Hypothalamus (tissue), 51 donors: ENCODE results near the gene ZNF518A.
"Not testable (repeated sequence)": the region's sequence is repeated elsewhere in the genome, so short reads cannot be mapped to it uniquely, and the experiment has no call there.

Experiments
- DNase-seq, 51 donors: peaks; one replicate each; lab custom pipeline; 2025; lab: John Stamatoyannopoulos, UW

ZNF518A gene

GRCh38 chr10:96130326-96130995 is 364 bp downstream of the ZNF518A start:
- peak in 28 of 51 donors; percentile 17 to 87 (median 65) for DNase-seq

DNA sequence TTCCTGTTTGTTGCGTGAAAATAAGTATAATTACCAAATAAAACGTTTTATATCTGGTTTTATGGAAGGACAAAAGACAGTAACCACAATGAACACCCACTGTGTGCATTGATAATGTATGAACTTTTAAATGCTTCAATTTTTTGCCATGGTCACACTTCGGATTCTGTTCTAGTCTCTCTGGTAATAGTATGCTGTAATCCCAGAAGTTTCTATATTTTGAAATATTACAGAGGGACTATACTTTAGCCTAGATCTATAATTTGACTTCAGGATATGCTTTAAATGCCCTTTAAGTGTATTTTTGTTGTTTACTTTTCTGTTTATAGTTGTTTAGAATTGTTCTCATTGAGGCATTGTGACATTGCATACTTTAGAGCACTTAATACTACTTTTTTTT is 1.5 kb downstream of the ZNF518A start:
- DNase-seq, result no peak

GRCh38 chr10:96133135-96133534 is 3.0 kb downstream of the ZNF518A start:
- DNase-seq, result no peak

DNA sequence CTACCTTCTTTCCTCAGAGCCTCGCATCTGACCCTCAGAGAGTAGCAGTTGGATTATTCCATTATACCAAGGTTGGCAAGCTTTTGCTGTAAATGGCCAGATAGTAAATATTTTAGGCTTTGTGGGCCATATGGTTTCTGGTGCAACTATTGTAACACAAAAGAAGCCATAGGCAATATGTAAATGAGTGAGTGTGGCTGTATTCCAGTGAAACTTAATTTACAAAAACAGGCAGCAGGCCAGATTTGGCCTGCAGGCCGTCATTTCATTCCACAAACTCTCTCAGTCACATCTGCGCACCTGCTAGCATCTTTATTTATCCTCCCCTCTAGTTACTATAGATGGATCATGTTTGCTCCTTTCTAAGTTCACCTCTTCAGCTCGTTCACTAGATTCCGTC is 6.7 kb downstream of the ZNF518A start:
- DNase-seq, result no peak

GRCh38 chr10:96137567-96137966 is 7.5 kb downstream of the ZNF518A start:
- DNase-seq, result no peak

DNA sequence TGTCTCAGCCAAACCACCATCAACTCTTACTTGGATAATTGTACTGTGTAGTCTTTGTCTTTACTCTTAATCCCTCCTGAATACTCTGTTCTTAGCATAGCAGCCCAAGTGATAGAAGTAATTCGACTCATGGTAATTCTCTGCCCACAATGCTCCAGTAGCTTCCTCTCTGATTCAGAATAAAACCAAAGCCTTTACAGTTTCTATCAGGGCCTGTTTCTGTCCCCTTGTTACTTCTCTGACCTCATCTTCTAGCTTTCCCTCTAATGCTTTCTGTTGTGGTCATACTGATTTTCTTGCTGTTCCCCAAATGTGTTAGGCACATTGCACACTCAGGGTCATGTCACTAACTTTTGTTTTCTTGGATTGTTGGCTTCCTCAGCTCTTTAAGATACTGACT is 8.0 kb downstream of the ZNF518A start:
- DNase-seq, result no peak

GRCh38 chr10:96152437-96152836 is 22.3 kb downstream of the ZNF518A start:
- DNase-seq, result no peak

- DNase-seq, result no peak
These were observed 23.0 kb downstream of the ZNF518A start for GRCh38 chr10:96153070-96153469.

DNA sequence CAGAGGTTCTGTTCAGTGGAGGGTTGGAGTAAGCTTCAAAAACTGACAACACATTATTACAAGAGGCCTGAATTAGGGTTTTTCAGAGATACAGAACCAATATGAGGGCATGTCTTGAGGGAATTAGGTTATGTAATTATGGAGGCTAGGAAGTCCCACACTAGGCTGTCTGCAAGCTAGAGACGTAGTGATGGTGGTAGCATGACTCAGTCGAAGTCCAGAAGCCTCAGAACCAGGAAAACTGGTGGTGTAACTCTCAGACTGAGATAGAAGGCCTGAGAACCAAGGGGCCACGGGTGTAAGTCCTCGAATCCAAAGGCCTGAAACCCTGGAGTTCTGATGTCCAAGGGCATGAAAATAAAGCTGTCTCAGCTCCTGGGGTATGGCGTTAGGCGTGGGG is 35.6 kb downstream of the ZNF518A start:
- DNase-seq, result no peak

DNA sequence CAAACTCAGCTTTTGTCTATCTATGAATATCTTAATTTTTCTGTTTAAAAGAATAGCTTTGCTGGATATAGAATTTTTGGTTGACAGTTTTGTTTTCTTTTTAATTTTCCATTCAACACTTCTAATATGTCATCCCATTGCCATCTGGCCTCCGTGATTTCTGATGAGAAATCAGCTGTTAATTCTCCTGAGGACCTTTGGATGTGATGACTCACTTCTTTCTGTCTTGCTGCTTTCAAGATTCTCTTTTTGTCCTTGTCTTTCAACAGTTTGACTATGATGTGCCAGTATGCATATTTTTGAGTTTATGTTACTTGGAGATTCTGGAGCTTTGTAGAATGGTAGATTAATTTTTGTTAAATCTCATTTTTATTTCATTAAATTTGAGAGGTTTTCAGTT is 38.4 kb downstream of the ZNF518A start:
- no peak for DNase-seq

DNA sequence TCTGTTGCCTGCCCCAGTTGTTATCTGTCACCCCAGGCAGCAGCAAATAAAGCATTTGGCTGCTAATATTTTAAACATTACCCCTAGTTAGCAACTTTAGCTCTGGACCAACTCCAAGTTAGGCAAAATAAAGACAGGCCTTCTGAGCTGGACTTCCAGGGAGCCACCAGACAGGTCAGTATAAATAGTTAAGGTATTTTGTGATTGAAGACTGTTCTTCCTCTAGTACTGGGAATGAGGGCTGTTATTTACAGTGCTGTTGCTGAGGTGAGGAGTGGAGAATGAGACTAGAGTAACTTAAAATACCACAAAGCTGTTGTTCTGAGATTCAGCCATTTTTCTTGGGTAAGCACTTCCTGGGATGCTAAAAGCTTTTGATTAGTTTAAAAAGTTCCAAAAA is 40.1 kb downstream of the ZNF518A start:
- DNase-seq, result no peak

DNA sequence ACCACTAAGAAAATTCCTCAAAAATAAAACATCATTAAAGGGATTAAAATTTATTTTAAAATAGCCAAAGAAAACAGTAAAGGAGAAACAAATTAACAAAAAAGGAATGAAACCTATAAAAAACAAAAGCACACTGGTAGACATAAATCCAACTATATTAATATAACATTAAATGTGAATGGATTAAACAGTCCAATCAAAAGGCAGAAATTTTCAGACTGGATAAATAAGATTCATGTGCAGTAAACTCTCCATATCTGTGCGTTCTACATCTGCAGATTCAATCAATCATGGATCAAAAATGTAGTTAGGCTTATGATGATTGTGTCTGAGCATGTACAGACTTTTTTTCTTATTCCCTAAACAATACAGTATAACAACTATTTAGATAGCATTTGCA is 42.6 kb downstream of the ZNF518A start:
- DNase-seq, result no peak

DNA sequence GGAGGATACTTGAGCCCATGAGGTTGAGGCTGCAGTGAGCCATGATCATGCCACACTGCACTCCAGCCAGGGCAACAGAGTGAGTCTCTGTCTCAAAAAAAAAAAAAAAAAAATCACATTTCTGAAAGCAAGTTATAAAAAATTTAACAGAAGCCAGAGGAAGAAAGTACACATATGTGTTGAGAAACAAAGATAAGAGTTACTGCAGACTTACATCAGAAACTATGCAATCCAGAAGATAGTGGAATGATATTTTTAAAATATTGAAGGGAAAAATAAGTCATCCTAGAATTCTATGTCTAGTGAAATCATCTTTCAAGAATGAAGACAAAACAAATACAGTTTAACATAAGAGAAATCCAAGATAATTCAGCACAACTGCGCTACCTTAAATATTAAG is 46.9 kb downstream of the ZNF518A start:
- DNase-seq, result no peak

DNA sequence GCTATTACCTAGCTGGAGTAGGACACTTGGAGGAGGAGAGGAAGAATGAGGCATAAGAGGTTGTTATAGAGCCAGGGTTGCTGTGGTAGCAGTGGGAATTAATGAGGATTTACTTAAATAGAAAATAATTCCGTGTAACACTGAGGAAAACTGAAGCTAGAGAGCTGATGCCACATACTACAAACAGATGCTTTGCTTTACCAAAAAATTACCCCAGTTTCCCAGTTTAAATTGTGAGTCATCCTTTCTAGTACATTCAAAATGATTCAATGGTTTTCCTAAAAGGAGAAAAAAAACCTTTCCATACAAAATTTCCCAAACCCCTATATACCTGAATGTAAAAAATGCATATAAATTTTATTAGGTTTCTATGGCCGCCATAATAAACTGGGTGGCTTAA is 58.3 kb downstream of the ZNF518A start:
- DNase-seq, result no peak

DNA sequence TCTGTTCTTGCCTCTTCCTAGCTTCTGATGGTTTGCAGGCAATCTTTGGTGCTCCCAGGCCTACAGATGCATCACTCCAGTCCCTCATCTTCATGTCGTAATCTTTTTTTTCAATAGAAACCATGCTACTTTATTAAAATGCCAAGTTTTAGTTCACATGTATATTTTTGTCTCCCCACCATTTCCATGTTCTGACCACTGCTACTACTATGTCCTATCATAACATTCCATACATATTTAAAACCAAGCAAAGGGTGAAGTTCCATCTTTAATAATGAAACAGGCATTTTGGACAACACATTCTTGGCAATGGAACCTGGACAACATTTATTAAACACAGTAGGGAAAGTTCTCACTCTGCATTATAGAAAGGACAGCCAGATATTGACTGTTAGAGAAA is 58.8 kb downstream of the ZNF518A start:
- DNase-seq, result no peak

- DNase-seq, result not testable (repeated sequence)
These were observed 59.4 kb downstream of the ZNF518A start for GRCh38 chr10:96189505-96189904.

DNA sequence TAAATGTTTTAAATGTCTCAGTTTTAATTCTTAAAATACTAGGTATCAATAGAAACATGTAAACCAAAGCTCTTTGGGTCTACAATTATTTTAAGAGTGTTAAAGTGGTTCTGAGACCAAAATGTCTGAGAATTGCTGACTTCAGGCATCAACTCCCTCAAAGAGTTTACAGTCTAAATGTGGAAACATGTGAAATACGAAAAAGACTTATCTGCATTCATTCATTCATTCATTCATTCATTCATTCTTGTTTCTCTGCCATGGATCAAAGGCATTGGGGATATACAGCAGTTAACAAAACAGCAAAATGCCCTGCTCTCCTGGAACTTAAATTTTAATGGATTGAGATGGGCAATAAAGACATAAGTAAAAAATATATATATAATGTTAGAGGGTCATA is 71.4 kb downstream of the ZNF518A start:
- DNase-seq, result no peak

DNA sequence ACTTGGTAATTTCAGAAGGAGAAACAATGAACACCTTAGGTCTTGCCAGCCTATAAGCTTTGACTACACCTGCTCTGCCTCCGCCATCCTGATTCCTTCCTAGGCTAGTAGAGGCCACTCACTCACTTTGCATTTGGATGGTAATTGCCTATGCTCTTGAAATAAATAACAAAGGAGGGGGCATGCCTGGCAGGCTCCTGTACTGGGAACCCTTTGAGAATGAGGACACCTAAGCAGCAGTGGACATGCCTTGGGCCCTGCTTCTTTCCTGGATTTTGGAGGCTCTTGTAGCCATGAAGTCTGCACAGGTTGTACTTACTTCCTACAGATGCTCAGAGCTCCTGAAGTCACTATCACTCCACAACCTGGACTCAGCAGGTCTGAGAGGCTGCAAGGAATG is 75.5 kb downstream of the ZNF518A start:
- no peak for DNase-seq

DNA sequence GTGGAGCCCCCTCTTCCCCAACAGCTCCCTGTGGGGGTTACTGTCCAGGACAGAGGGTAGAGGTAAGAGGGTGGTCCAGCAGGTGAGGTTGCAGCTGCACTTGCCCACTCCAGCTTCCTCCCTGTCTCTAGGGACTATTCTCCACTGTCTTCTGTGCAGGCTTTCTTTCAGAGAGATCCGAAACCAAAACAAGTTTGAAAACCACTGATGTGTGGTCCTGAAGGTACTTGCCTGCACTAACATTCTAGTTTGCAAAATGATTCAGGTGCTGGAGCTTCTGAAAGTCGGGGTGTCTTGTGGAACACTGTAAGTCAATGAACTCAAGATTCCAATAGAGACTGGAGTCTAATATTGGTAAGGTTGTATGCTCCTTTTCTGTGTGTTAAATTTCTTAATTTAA is 78.2 kb downstream of the ZNF518A start:
- no peak for DNase-seq

DNA sequence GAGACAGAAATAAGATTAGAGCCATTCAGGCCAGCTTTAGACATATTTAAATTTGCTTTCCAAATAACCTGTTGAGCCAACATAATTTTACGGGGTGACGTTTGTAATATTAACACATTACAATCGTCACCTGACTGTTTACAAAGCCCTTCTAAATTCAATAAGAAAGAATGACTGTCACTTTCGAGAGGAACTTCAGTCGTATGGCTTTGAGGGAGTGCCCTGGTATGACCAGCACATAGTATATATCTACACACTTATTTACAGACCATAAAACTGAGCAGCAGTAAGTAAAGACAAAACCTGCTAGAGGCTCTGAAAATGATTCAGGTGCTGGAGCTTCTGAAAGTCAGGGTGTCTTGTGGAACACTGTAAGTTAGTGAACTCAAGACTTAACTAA is 78.8 kb downstream of the ZNF518A start:
- DNase-seq, result no peak

GRCh38 chr10:96211764-96212163 is 81.7 kb downstream of the ZNF518A start:
- no peak for DNase-seq

DNA sequence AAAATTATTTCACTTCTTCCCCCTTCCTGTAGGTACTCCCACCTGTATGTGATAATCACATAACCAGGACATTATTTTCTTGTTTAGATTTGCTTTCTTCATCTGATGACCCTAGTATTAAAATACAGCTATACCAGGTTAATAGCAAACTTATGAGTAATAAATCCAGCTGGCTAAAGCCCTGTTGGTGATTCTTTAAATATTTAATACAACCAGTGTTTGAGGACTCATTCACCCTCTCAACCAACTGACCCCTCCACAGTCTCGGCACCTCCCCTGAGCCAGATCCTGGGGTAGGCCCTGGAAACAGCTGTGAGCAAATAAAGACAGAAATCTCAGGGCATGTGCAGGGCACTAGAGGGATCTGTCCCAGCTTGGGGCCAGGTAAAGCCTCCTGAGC is 82.8 kb downstream of the ZNF518A start:
- DNase-seq, result no peak
